Astrocyte of the cerebellum (primary cell): ENCODE data around the gene GRIP1.

Experiments
- DNase-seq: peaks from one replicate; pipeline ENCODE4 v3.0.0-alpha.2; 2011; ENCODE audit warnings: low read depth
- H3K4me3 ChIP-seq: 2 replicates; pipeline ENCODE4 v1.5.1; 2011; ENCODE audit warnings: mild to moderate bottlenecking, low read depth, low read length, moderate library complexity
- in situ Hi-C: cut with HindIII; loops from 2 replicates; pipeline ENCODE4 v1.10.0; 2017; ENCODE audit warnings: low sequenced_read_pairs
- TF ChIP-seq, protein P1 (sequence below): IDR thresholded peaks from 2 replicates; pipeline ENCODE4 v1.5.1; 2012; ENCODE audit warnings: low read length, low read depth, moderate library complexity, mild to moderate bottlenecking; ENCODE audit errors: missing control alignments

GRIP1 gene

DNA sequence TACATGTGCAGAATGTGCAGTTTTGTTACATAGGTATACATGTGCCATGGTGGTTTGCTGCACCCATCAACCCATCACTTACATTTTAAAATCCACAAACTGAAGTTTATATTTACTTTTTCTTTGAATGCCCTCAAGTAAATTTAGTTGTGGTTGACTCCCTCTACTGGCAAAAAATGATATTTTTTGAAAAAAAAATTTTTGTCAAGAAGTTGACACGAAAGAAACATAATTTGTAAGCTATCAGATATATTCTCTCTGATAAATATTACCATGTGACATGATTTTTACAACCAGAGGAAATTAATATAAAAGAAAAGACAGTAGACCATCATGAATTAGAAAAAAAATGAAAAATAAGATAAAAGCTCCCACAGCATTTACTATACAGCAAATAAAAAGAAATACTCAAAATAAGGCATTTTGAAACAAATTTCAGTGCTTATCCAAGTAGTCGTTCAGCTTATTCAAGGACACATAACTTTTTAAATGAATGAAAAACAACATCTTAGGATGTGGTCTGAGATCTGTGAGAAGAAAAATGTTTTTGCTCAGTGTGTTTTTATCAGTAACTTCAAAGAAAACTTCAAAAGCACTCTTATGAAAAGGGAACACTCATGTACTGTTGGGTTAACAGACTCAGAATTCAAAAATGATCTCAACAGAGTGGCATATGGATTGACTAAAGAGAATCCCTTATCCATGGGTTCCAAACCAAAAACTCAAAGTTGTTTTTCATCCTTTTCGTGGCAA is 30.0 kb upstream of the GRIP1 start:
- in situ Hi-C loops, result no loop called here

DNA sequence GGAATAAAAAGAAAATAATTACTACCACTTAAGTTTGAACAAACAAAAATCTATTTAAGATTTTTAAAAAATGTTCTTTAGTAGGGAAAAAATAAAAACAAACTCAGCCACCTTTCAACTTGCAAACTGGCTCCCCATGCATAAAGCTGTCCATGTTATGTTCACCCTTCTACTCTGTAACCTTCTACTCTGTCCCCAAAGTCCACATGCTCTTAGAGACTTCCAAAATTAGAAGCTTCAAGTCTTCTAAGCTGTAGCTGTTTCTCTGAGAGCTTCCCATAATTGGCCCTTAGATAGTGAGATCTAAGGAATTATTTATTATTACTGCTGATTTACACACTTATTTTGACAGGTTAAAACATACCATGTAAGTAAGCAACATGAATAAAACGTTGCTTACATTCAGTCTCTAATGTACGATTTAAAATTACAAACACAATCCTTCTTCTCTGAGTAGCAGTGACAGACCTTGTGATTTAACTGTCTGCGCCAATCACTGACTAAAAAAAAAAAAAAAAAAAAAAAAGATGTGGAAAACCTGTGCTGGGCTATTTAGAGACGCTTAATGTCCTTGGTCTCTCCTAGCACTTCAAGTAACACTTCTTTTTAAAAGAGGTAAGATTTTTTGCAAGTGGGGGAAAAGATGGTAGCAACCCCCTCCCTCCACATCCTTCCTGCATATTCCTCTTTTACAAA is 28.3 kb upstream of the GRIP1 start:
- TF ChIP-seq, protein P1, sequence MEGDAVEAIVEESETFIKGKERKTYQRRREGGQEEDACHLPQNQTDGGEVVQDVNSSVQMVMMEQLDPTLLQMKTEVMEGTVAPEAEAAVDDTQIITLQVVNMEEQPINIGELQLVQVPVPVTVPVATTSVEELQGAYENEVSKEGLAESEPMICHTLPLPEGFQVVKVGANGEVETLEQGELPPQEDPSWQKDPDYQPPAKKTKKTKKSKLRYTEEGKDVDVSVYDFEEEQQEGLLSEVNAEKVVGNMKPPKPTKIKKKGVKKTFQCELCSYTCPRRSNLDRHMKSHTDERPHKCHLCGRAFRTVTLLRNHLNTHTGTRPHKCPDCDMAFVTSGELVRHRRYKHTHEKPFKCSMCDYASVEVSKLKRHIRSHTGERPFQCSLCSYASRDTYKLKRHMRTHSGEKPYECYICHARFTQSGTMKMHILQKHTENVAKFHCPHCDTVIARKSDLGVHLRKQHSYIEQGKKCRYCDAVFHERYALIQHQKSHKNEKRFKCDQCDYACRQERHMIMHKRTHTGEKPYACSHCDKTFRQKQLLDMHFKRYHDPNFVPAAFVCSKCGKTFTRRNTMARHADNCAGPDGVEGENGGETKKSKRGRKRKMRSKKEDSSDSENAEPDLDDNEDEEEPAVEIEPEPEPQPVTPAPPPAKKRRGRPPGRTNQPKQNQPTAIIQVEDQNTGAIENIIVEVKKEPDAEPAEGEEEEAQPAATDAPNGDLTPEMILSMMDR, result no peak
- no peak overlapping the region for H3K4me3 ChIP-seq
- in situ Hi-C loops, result no loop called here
- DNase-seq, result no peak

More for the DNA sequence above, 30.0 kb upstream of the GRIP1 start:
- H3K4me3 ChIP-seq, result no peak overlapping the region
- no peak for DNase-seq
- TF ChIP-seq, protein P1, result peak; percentile 17

DNA sequence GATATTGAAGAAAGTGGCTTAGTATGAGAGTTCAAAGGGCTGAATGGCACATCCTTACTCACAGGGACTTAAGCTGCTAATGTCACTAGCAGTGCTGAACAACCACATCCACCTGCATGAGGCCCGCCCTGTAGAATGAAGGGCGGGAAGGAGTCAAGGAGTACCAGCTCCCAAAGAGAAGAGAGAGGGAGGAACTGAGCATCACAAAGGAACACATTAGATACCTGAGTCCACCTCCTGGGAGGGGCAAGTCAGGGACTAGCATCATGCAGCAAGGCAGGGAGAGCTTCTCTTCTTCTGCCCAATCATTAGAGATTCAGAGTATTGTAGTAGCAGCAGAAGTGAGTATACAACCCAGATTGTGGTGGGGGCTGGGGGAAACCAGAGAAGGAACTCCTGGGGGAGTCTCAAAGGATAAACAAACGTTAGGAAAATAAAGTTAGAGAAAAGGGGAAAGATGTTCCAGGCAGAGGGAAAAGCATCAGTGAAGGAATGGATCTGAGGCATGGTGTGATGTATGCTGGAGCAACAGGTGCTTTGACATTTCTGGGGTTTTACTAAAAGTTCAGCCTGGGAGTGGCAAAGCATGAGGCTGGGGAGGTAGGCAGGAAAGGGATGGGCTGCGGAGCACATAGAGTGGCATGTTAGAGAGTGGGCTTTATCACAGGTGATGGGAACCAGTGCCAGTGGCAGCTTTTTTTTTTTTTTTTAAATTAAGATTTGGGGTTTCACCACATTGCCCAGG is 21.0 kb upstream of the GRIP1 start:
- TF ChIP-seq, protein P1, result no peak
- H3K4me3 ChIP-seq, result no peak overlapping the region
- in situ Hi-C loops, result no loop called here
- no peak for DNase-seq

DNA sequence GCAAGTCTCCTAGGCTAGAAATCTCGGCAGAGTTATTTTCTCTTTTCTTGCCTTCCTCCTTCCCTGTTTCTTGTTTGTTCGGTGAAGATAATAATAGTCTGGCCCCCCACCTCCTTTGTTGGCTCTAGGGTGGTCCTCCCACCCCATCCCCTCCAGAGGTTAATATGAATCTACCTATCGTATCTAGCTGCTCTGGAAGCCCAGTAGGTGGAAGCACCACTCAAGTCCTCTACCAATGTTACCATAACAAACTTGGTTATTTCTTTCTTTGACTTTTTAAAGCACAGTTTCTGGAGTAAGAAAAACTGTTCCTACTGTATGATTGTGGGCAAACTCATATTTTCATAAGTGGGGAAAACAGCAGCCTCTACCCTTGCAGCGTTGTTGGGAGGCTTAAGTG is 19.7 kb upstream of the GRIP1 start:
- TF ChIP-seq, protein P1, result no peak
- in situ Hi-C loops, result no loop called here
- no peak for DNase-seq
- no peak overlapping the region for H3K4me3 ChIP-seq

DNA sequence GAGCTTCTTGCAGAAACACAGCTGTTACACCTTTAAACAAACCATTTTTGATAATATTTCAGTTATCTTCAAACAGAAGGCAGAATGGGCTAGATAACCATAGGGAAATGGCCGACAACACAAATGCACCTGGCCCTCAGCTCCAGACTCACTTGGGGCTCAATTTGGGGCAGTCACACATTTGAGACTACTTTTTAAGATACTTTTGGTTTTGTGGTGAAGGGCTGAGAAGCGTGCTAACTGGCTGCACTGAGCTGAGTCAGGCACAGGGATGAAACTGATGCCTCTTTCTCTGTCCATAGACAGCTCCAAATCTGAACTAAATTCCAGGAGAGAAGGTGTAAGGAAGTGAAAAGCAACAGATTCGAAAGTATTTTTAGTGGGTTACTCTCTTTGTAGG is 18.5 kb upstream of the GRIP1 start:
- in situ Hi-C loops, result no loop called here
- TF ChIP-seq, protein P1, result no peak
- no peak for DNase-seq
- H3K4me3 ChIP-seq, result no peak overlapping the region
